SK-N-SH treated with all-trans-retinoic acid at 6 μM for 48 hours (cell line): ENCODE data around the gene GPSM3.

Source experiments
- PATZ1 ChIP-seq: fragments of 250-450 bp; sonication (Bioruptor Pico); IDR thresholded peaks from 2 replicates; pipeline ENCODE4 v1.8.0; 2020; ENCODE audit warnings: mild to moderate bottlenecking, moderate library complexity, borderline replicate concordance
- POU6F1 ChIP-seq: fragments of 250-450 bp; sonication (Bioruptor Pico); IDR thresholded peaks from 2 replicates; pipeline ENCODE4 v1.8.0; 2021; ENCODE audit warnings: low read depth, mild to moderate bottlenecking, moderate library complexity, borderline replicate concordance
- RARB ChIP-seq: fragments of 250-450 bp; sonication (Bioruptor Pico); IDR thresholded peaks from 2 replicates; pipeline ENCODE4 v1.8.0; 2021; ENCODE audit warnings: mild to moderate bottlenecking, moderate library complexity

DNA sequence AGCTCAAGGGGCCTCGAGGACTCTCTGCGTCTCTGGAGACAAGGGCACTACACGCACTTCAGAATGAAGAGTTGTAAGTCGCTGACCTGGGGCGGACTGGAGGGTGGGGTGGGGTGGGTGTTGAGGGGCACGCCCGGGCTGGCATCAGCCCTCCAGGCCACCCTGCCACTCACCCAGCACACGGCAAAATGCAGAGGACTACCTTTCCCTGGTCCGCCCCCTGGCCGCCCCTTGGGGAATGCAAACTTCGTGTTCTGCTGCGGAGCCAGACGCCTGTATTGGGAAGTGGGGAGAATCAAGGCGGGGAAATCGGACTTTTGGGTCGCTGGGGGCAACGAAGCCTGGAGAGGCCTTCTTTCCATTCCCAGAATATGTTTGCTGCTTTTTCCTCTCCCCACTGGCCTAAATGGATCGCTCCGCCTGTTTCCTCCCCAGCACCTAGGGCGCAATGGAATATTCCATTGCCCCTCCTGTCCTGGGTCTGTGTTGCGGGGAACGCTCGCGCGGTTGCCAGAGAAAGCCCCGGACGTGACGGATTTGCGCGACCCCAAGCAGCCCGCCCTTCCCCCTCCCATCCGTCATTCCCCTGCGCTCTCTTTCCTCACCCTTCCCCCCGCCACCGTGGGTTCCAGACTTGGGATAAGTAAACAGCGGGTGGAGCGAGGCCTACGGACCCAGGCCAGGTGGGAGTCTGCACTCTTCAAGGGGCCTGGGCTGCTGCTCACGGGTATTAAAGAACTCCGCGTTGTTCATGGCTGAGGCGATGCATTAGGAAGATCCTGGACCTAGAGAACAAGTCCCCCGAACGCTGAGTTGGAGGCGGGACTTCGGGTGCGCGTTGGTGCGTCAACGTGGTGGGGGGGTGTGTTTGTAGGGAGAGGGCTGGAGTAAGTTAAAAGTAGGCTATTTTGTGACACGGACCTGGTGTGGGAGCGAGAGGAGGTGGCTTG is 38.6 kb downstream of the GPSM3 start, which contains the start of gene PPT2:
- TF ChIP-seq RARB (CRISPR knock-in tag) (no peak), POU6F1 (CRISPR knock-in tag) (no peak), PATZ1 (no peak)
